GM21423 (cell line): Measurements from ENCODE around the gene SMYD3.

Source experiments
- ATAC-seq: cut with Tn5 transposase; IDR thresholded peaks from one replicate; pipeline ENCODE4 v1.9.1; 2021; ENCODE audit warnings: mild to moderate bottlenecking, moderate library complexity; ENCODE audit not compliant: unreplicated experiment

The SMYD3 gene

GRCh38 chr1:246476771-246477170, 30.3 kb downstream of the SMYD3 start:
- ATAC-seq: no peak

GRCh38 chr1:246471688-246472087, 35.4 kb downstream of the SMYD3 start:
- ATAC-seq: no peak

- no peak for ATAC-seq
These were observed 36.5 kb downstream of the SMYD3 start for GRCh38 chr1:246470585-246470984.

- no peak for ATAC-seq
These were observed 44.1 kb downstream of the SMYD3 start for GRCh38 chr1:246462986-246463385.

GRCh38 chr1:246460406-246460805, 46.7 kb downstream of the SMYD3 start:
- ATAC-seq: no peak

- ATAC-seq: no peak
These were observed 47.9 kb downstream of the SMYD3 start for GRCh38 chr1:246459221-246459620.

- ATAC-seq: no peak
These were observed 51.6 kb downstream of the SMYD3 start for GRCh38 chr1:246455476-246455875.

GRCh38 chr1:246454655-246455054, 52.4 kb downstream of the SMYD3 start:
- ATAC-seq: no peak

GRCh38 chr1:246450611-246451251, 56.3 kb downstream of the SMYD3 start:
- no peak for ATAC-seq

- no peak for ATAC-seq
These were observed 58.7 kb downstream of the SMYD3 start for GRCh38 chr1:246448373-246448772.

GRCh38 chr1:246447501-246447900, 59.6 kb downstream of the SMYD3 start:
- no peak for ATAC-seq

GRCh38 chr1:246445503-246445902, 61.6 kb downstream of the SMYD3 start:
- ATAC-seq: no peak

- ATAC-seq: no peak
These were observed 62.5 kb downstream of the SMYD3 start for GRCh38 chr1:246444617-246445016.

- no peak for ATAC-seq
These were observed 69.1 kb downstream of the SMYD3 start for GRCh38 chr1:246437961-246438360.

GRCh38 chr1:246435421-246436041, 71.5 kb downstream of the SMYD3 start:
- ATAC-seq: no peak

GRCh38 chr1:246434335-246434734, 72.7 kb downstream of the SMYD3 start:
- ATAC-seq: no peak

GRCh38 chr1:246428542-246429308, 78.4 kb downstream of the SMYD3 start:
- ATAC-seq: no peak

- ATAC-seq: no peak
These were observed 79.5 kb downstream of the SMYD3 start for GRCh38 chr1:246427611-246428010.

GRCh38 chr1:246425895-246426294, 81.2 kb downstream of the SMYD3 start:
- no peak for ATAC-seq

- no peak for ATAC-seq
These were observed 81.8 kb downstream of the SMYD3 start for GRCh38 chr1:246425139-246425794.

- ATAC-seq: no peak
These were observed 86.8 kb downstream of the SMYD3 start for GRCh38 chr1:246420300-246420699.
